Neutrophil (primary cell): ENCODE data around the gene CREG2.

Experiments
- H3K27ac ChIP-seq: fragments of 200-600 bp; sonication (generic); 2 replicates; pipeline ENCODE4 v1.5.1; 2016; ENCODE audit warnings: mild to moderate bottlenecking, moderate library complexity
- H3K27me3 ChIP-seq: fragments of 200-600 bp; sonication (generic); 2 replicates; pipeline ENCODE4 v1.6.0; 2016; ENCODE audit warnings: mild to moderate bottlenecking
- H3K36me3 ChIP-seq: fragments of 200-600 bp; sonication (generic); 2 replicates; pipeline ENCODE4 v1.5.1; 2017
- H3K4me1 ChIP-seq, 2 experiments: fragments of 200-600 bp in 1 of 2; sonication (generic) in 1 of 2; 1 replicate in 1 of 2; 2 replicates in 1 of 2; pipeline versions ENCODE4 v1.5.1 to v1.6.1; 2013 to 2016; ENCODE audit warnings: low read depth in 1 of 2, low read length in 1 of 2, mild to moderate bottlenecking in 1 of 2, moderate library complexity in 1 of 2; ENCODE audit not compliant: control insufficient read depth in 1 of 2, insufficient read depth in 1 of 2
- H3K4me3 ChIP-seq, 2 experiments: fragments of 200-600 bp in 1 of 2; sonication (generic) in 1 of 2; 1 replicate in 1 of 2; 2 replicates in 1 of 2; pipeline ENCODE4 v1.5.1; 2013 to 2016; ENCODE audit warnings: low read depth in 1 of 2, low read length in 1 of 2, mild to moderate bottlenecking in 1 of 2, moderate library complexity in 1 of 2
- H3K9me3 ChIP-seq: fragments of 200-600 bp; sonication (generic); 2 replicates; pipeline ENCODE4 v1.5.1; 2016
- CTCF ChIP-seq: fragments of 200-600 bp; sonication (generic); IDR thresholded peaks from 2 replicates; pipeline ENCODE4 v1.5.1; 2016; ENCODE audit warnings: antibody characterized with exemption

The CREG2 gene

DNA sequence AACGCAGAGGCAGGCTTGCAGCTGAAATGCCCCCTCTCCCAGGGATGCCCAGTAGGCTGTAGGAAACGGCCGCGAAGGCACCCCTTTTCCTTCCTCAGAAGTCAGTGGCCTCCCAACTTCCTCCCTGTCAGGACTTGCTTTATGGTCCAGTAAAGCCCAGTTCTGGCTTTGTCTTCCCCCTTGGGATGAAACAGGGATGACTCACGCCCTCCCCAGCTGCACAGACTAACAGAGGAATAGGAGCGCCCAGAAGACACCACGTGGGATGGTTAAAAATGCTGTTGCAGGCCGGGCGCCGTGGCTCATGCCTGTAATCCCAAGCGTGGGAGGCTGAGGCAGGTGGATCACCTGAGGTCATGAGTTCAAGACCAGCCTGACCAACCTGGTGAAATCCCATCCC lies 6.9 kb downstream of the CREG2 start:
- H3K4me1 ChIP-seq = peaks cover 0 to 4% of the 10 kb centered on the region in 2 experiments
- no peaks in the 10 kb centered on the region for H3K36me3 ChIP-seq
- peaks cover 31% of the 10 kb centered on the region for H3K27me3 ChIP-seq
- TF ChIP-seq CTCF = no peak
- no peak overlapping the region for H3K4me3 ChIP-seq
- no peak overlapping the region for H3K27ac ChIP-seq
- H3K9me3 ChIP-seq = no peaks in the 10 kb centered on the region

- Histone ChIP-seq H3K36me3 (no peaks in the 10 kb centered on the region), H3K27ac (no peak overlapping the region), H3K27me3 (peaks cover 18% of the 10 kb centered on the region), H3K4me1 (peaks cover 0 to 4% of the 10 kb centered on the region in 2 experiments), H3K9me3 (no peaks in the 10 kb centered on the region), H3K4me3 (no peak overlapping the region)
- no peak for TF ChIP-seq CTCF
Observed at GRCh38 chr2:101379091-101379490, 8.2 kb downstream of the CREG2 start.

GRCh38 chr2:101375653-101376052 lies 11.7 kb downstream of the CREG2 start:
- no peak for TF ChIP-seq CTCF
- H3K4me1 ChIP-seq = peaks cover 0 to 4% of the 10 kb centered on the region in 2 experiments
- H3K36me3 ChIP-seq = no peaks in the 10 kb centered on the region
- no peaks in the 10 kb centered on the region for H3K9me3 ChIP-seq
- H3K27ac ChIP-seq = no peak overlapping the region
- H3K4me3 ChIP-seq = no peak overlapping the region
- peaks cover 5% of the 10 kb centered on the region for H3K27me3 ChIP-seq

DNA sequence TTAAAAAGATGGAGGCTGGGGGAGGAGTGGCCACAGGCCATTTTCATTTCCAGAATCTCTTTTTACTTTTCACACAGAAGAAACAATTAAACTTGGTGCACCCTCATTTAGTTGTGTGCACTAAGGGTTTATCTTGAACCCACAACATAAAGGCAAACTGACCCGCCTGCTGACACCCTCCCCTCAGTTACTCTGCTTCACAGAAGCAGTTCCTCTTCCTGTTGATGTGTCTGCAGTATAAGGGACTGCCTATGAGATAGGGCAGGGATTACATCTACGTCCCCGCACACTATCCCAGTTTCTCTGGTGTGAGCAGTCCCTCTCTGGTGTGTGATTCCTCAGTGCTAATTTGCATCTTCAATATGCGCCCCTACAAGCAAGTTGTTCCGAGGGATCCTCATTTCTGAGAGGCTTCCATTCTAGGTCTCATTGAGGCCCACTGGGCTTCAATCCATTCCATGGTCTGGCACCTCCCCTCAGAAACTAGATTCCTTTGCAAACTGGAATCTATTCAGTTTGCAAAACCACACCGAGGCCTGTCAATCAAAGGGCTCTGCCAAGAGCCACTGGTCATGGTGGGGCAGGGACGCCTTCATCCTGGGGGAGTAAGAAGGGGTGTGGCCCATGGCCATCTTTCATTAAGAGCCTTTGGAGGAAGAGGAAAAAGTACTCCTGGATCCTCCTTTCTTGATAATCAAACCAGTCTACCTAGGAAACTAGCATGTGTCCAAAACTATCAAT lies 12.3 kb downstream of the CREG2 start:
- no peak overlapping the region for H3K27ac ChIP-seq
- H3K27me3 ChIP-seq = peaks cover under 1% of the 10 kb centered on the region
- no peaks in the 10 kb centered on the region for H3K36me3 ChIP-seq
- H3K4me1 ChIP-seq = peaks cover 0 to 4% of the 10 kb centered on the region in 2 experiments
- no peak overlapping the region for H3K4me3 ChIP-seq
- no peak for TF ChIP-seq CTCF
- no peaks in the 10 kb centered on the region for H3K9me3 ChIP-seq

DNA sequence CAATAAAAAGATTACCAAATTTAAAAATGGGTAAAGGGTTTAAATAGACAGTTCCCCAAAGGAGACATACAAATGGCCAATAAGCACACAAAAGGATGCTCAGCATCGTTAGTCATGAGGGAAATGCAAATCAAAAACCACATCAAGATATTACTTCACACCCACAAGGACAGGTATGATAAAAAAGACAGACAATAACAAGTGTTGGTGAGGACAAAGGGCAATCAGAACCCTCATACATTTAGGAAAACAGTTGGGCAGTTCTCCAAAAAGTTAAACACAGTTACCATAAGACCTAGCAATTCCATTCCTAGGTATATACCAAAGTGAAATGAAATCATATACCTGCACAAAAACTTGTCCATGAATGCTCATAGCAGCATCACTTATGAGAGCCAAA lies 14.5 kb downstream of the CREG2 start:
- Histone ChIP-seq H3K4me3 (no peak overlapping the region), H3K27ac (no peak overlapping the region), H3K9me3 (no peaks in the 10 kb centered on the region)

More for the DNA sequence above, 14.5 kb downstream of the CREG2 start:
- Histone ChIP-seq H3K27me3 (no peaks in the 10 kb centered on the region), H3K4me1 (peaks cover 8 to 14% of the 10 kb centered on the region in 2 experiments), H3K36me3 (no peaks in the 10 kb centered on the region)
- TF ChIP-seq CTCF = no peak
